Measurements from ENCODE around the gene SRPK2.

The SRPK2 gene

GRCh38 chr7:105403128-105403527 is 14.4 kb upstream of the SRPK2 start:
- H3K27ac ChIP-seq (ENCODE audit: low read depth, low read length, severe bottlenecking), result no peak overlapping the region
- no peaks in the 10 kb centered on the region for H3K4me1 ChIP-seq (ENCODE audit: control insufficient read depth, insufficient read depth, low read length, poor library complexity, severe bottlenecking)
- no peaks in the 10 kb centered on the region for H3K9me3 ChIP-seq (ENCODE audit: control insufficient read depth, low read length)
- 95 to 97% methylated on average over 2 to 6 of the region's 6 CpGs for WGBS, 2 experiments (ENCODE audit: insufficient coverage in 2 of 2)
- H3K4me3 ChIP-seq (ENCODE audit: extremely low read depth, insufficient read depth, low read length, poor library complexity, severe bottlenecking), result no peak overlapping the region
- no peaks in the 10 kb centered on the region for H3K36me3 ChIP-seq (ENCODE audit: control insufficient read depth, insufficient read depth, low read length)

- WGBS, 2 experiments (ENCODE audit: insufficient coverage in 2 of 2), result 90 to 98% methylated on average over 13 to 15 of the region's 18 CpGs
- H3K9me3 ChIP-seq (ENCODE audit: control insufficient read depth, low read length), result no peaks in the 10 kb centered on the region
- no peaks in the 10 kb centered on the region for H3K4me1 ChIP-seq (ENCODE audit: control insufficient read depth, insufficient read depth, low read length, poor library complexity, severe bottlenecking)
- no peaks in the 10 kb centered on the region for H3K36me3 ChIP-seq (ENCODE audit: control insufficient read depth, insufficient read depth, low read length)
- H3K27ac ChIP-seq (ENCODE audit: low read depth, low read length, severe bottlenecking), result no peak overlapping the region
- H3K4me3 ChIP-seq (ENCODE audit: extremely low read depth, insufficient read depth, low read length, poor library complexity, severe bottlenecking), result no peak overlapping the region
Measured at GRCh38 chr7:105402221-105403095, 13.7 kb upstream of the SRPK2 start.

- H3K36me3 ChIP-seq (ENCODE audit: control insufficient read depth, insufficient read depth, low read length), result no peaks in the 10 kb centered on the region
- no peaks in the 10 kb centered on the region for H3K9me3 ChIP-seq (ENCODE audit: control insufficient read depth, low read length)
- H3K4me1 ChIP-seq (ENCODE audit: control insufficient read depth, insufficient read depth, low read length, poor library complexity, severe bottlenecking), result no peaks in the 10 kb centered on the region
- no peak overlapping the region for H3K27ac ChIP-seq (ENCODE audit: low read depth, low read length, severe bottlenecking)
- H3K4me3 ChIP-seq (ENCODE audit: extremely low read depth, insufficient read depth, low read length, poor library complexity, severe bottlenecking), result no peak overlapping the region
- WGBS, 2 experiments (ENCODE audit: insufficient coverage in 2 of 2), result 92 to 94% methylated on average over 2 to 3 of the region's 3 CpGs
Measured at GRCh38 chr7:105399043-105399725, 10.5 kb upstream of the SRPK2 start.

- Histone ChIP-seq H3K4me3 (ENCODE audit: extremely low read depth, insufficient read depth, low read length, poor library complexity, severe bottlenecking) (no peak overlapping the region), H3K9me3 (ENCODE audit: control insufficient read depth, low read length) (no peaks in the 10 kb centered on the region), H3K4me1 (ENCODE audit: control insufficient read depth, insufficient read depth, low read length, poor library complexity, severe bottlenecking) (no peaks in the 10 kb centered on the region), H3K27ac (ENCODE audit: low read depth, low read length, severe bottlenecking) (no peak overlapping the region), H3K36me3 (ENCODE audit: control insufficient read depth, insufficient read depth, low read length) (no peaks in the 10 kb centered on the region)
- WGBS, 2 experiments (ENCODE audit: insufficient coverage in 2 of 2), result 77 to 88% methylated on average over 3 of the region's 3 CpGs
Measured at GRCh38 chr7:105396566-105396965, 7.8 kb upstream of the SRPK2 start.

GRCh38 chr7:105391429-105391828 is 2.7 kb upstream of the SRPK2 start:
- Histone ChIP-seq H3K27ac (ENCODE audit: low read depth, low read length, severe bottlenecking) (no peak overlapping the region), H3K36me3 (ENCODE audit: control insufficient read depth, insufficient read depth, low read length) (no peaks in the 10 kb centered on the region), H3K4me3 (ENCODE audit: extremely low read depth, insufficient read depth, low read length, poor library complexity, severe bottlenecking) (no peak overlapping the region), H3K4me1 (ENCODE audit: control insufficient read depth, insufficient read depth, low read length, poor library complexity, severe bottlenecking) (no peaks in the 10 kb centered on the region), H3K9me3 (ENCODE audit: control insufficient read depth, low read length) (no peaks in the 10 kb centered on the region)
- WGBS, 2 experiments (ENCODE audit: insufficient coverage in 2 of 2), result 97% methylated on average over 4 of the region's 5 CpGs; no CpG with 5 or more reads in 1 of the 2 experiments

GRCh38 chr7:105389889-105390288 is 1.2 kb upstream of the SRPK2 start:
- no peak overlapping the region for H3K4me3 ChIP-seq (ENCODE audit: extremely low read depth, insufficient read depth, low read length, poor library complexity, severe bottlenecking)
- H3K36me3 ChIP-seq (ENCODE audit: control insufficient read depth, insufficient read depth, low read length), result peaks cover 9% of the 10 kb centered on the region
- no peaks in the 10 kb centered on the region for H3K9me3 ChIP-seq (ENCODE audit: control insufficient read depth, low read length)
- H3K4me1 ChIP-seq (ENCODE audit: control insufficient read depth, insufficient read depth, low read length, poor library complexity, severe bottlenecking), result no peaks in the 10 kb centered on the region
- 100% methylated on average over 1 of the region's 1 CpG; no CpG with 5 or more reads in 1 of the 2 experiments for WGBS, 2 experiments (ENCODE audit: insufficient coverage in 2 of 2)
- no peak overlapping the region for H3K27ac ChIP-seq (ENCODE audit: low read depth, low read length, severe bottlenecking)

- Histone ChIP-seq H3K4me3 (ENCODE audit: extremely low read depth, insufficient read depth, low read length, poor library complexity, severe bottlenecking) (peak overlapping the region; percentile 46), H3K27ac (ENCODE audit: low read depth, low read length, severe bottlenecking) (no peak overlapping the region), H3K4me1 (ENCODE audit: control insufficient read depth, insufficient read depth, low read length, poor library complexity, severe bottlenecking) (no peaks in the 10 kb centered on the region), H3K9me3 (ENCODE audit: control insufficient read depth, low read length) (no peaks in the 10 kb centered on the region), H3K36me3 (ENCODE audit: control insufficient read depth, insufficient read depth, low read length) (peaks cover 9% of the 10 kb centered on the region)
- 3 to 5% methylated on average over 23 to 24 of the region's 45 CpGs for WGBS, 2 experiments (ENCODE audit: insufficient coverage in 2 of 2)
Measured at GRCh38 chr7:105389088-105389650, 448 bp upstream of the SRPK2 start.

- H3K27ac ChIP-seq (ENCODE audit: low read depth, low read length, severe bottlenecking), result peak overlapping the region; percentile 64
- no peaks in the 10 kb centered on the region for H3K4me1 ChIP-seq (ENCODE audit: control insufficient read depth, insufficient read depth, low read length, poor library complexity, severe bottlenecking)
- no peaks in the 10 kb centered on the region for H3K9me3 ChIP-seq (ENCODE audit: control insufficient read depth, low read length)
- 0 to 1% methylated on average over 43 to 64 of the region's 76 CpGs for WGBS, 2 experiments (ENCODE audit: insufficient coverage in 2 of 2)
- H3K4me3 ChIP-seq (ENCODE audit: extremely low read depth, insufficient read depth, low read length, poor library complexity, severe bottlenecking), result peak overlapping the region; percentile 70
- H3K36me3 ChIP-seq (ENCODE audit: control insufficient read depth, insufficient read depth, low read length), result peaks cover 9% of the 10 kb centered on the region
Measured at GRCh38 chr7:105387508-105388355, 989 bp downstream of the SRPK2 start.

- no peaks in the 10 kb centered on the region for H3K4me1 ChIP-seq (ENCODE audit: control insufficient read depth, insufficient read depth, low read length, poor library complexity, severe bottlenecking)
Measured at GRCh38 chr7:105377903-105378302, 10.8 kb downstream of the SRPK2 start.

GRCh38 chr7:105376908-105377533 is 11.7 kb downstream of the SRPK2 start:
- Histone ChIP-seq H3K36me3 (ENCODE audit: control insufficient read depth, insufficient read depth, low read length) (no peaks in the 10 kb centered on the region), H3K4me1 (ENCODE audit: control insufficient read depth, insufficient read depth, low read length, poor library complexity, severe bottlenecking) (no peaks in the 10 kb centered on the region), H3K4me3 (ENCODE audit: extremely low read depth, insufficient read depth, low read length, poor library complexity, severe bottlenecking) (no peak overlapping the region), H3K9me3 (ENCODE audit: control insufficient read depth, low read length) (no peaks in the 10 kb centered on the region), H3K27ac (ENCODE audit: low read depth, low read length, severe bottlenecking) (no peak overlapping the region)
- 79 to 92% methylated on average over 3 to 4 of the region's 4 CpGs for WGBS, 2 experiments (ENCODE audit: insufficient coverage in 2 of 2)

More at GRCh38 chr7:105377903-105378302, 10.8 kb downstream of the SRPK2 start:
- 95% methylated on average over 2 to 3 of the region's 3 CpGs for WGBS, 2 experiments (ENCODE audit: insufficient coverage in 2 of 2)
- Histone ChIP-seq H3K9me3 (ENCODE audit: control insufficient read depth, low read length) (no peaks in the 10 kb centered on the region), H3K36me3 (ENCODE audit: control insufficient read depth, insufficient read depth, low read length) (no peaks in the 10 kb centered on the region), H3K4me3 (ENCODE audit: extremely low read depth, insufficient read depth, low read length, poor library complexity, severe bottlenecking) (no peak overlapping the region), H3K27ac (ENCODE audit: low read depth, low read length, severe bottlenecking) (no peak overlapping the region)

Data from mesodermal cell (in vitro differentiated cells).